A673 (cell line): ENCODE measurements around the gene RASL11B. TPM values are rescaled to one million over a fixed set of nuclear protein-coding genes. Genes with fewer than 3 reads are reported as not detected.

ENCODE experiments used
- BruUV-seq: library from RNA; stranded (reverse); fragments of 400-500 nt; replicated peaks from 2 replicates; lab custom pipeline; 2021; lab: Mats Ljungman, UMichigan
- CTCF ChIA-PET: fragments of 300-600 bp; sonication (Branson Sonifier 250); formaldehyde crosslinking; loops from one replicate; lab custom pipeline; 2022; ENCODE audit warnings: antibody characterized with exemption; lab: Charles Lee
- POLR2A ChIA-PET: fragments of 300-600 bp; sonication (Branson Sonifier 250); formaldehyde crosslinking; loops from one replicate; lab custom pipeline; 2022; ENCODE audit warnings: antibody characterized with exemption; ENCODE audit not compliant: low non-redundant PET; lab: Charles Lee
- DNase-seq: peaks from one replicate; pipeline ENCODE4 v3.0.0-alpha.2; 2015; ENCODE audit warnings: low spot score
- H3K27ac ChIP-seq: fragments of 200-600 bp; sonication (generic); 2 replicates; pipeline ENCODE4 v1.5.1; 2016; ENCODE audit warnings: mixed run types, low read depth, mild to moderate bottlenecking, mixed read lengths, antibody characterized with exemption, low read length; ENCODE audit not compliant: poor library complexity, severe bottlenecking
- H3K27me3 ChIP-seq: fragments of 200-600 bp; sonication (generic); replicated peaks from 2 replicates; pipeline ENCODE4 v1.6.1; 2017; ENCODE audit warnings: mixed run types, low read depth, mild to moderate bottlenecking, mixed read lengths, antibody characterized with exemption, low read length; ENCODE audit not compliant: insufficient read depth, poor library complexity
- H3K36me3 ChIP-seq: fragments of 200-600 bp; sonication (generic); 2 replicates; pipeline ENCODE4 v1.6.1; 2016; ENCODE audit warnings: mixed run types, mild to moderate bottlenecking, mixed read lengths, antibody characterized with exemption, low read length; ENCODE audit not compliant: insufficient read depth, poor library complexity, severe bottlenecking
- H3K4me1 ChIP-seq: fragments of 200-600 bp; sonication (generic); 2 replicates; pipeline ENCODE4 v1.6.1; 2017; ENCODE audit warnings: mixed run types, mild to moderate bottlenecking, mixed read lengths, antibody characterized with exemption, low read length; ENCODE audit not compliant: insufficient read depth, poor library complexity, severe bottlenecking
- H3K4me3 ChIP-seq: fragments of 200-600 bp; sonication (generic); 2 replicates; pipeline ENCODE4 v1.5.1; 2016; ENCODE audit warnings: low read depth, mixed run types, mild to moderate bottlenecking, mixed read lengths, low read length; ENCODE audit not compliant: poor library complexity, severe bottlenecking
- H3K9me3 ChIP-seq: fragments of 200-600 bp; sonication (generic); 2 replicates; pipeline ENCODE4 v1.6.1; 2016; ENCODE audit warnings: mixed run types, low read depth, mild to moderate bottlenecking, mixed read lengths, antibody characterized with exemption, low read length; ENCODE audit not compliant: poor library complexity, severe bottlenecking
- CTCF ChIP-seq: fragments of 300-800, 200-600 bp; sonication (generic); conservative IDR thresholded peaks from 2 replicates; pipeline ENCODE4 v1.5.1; 2017; ENCODE audit warnings: low read depth, mild to moderate bottlenecking, antibody characterized with exemption, low read length, moderate library complexity, mixed read lengths
- EZH2 ChIP-seq: fragments of 200-600 bp; sonication (generic); IDR thresholded peaks from 2 replicates; pipeline ENCODE4 v1.6.1; 2017; ENCODE audit warnings: borderline replicate concordance, low read depth, mild to moderate bottlenecking, mixed read lengths, antibody characterized with exemption, low read length; ENCODE audit not compliant: poor library complexity, severe bottlenecking
- intact Hi-C: fragments of 100-400 bp; cut with micrococcal nuclease; formaldehyde crosslinking; loops from one replicate; pipeline ENCODE4 v1.10.0; 2022; ENCODE audit not compliant: unreplicated experiment
- total RNA-seq: library from RNA; stranded (reverse); gene quantifications from 2 replicates; pipeline ENCODE4 v1.2.3, GENCODE V29; 2021

RASL11B gene
- total RNA-seq, 1 experiment from 2014 or later = 0.67 TPM

GRCh38 chr4:52867163-52867562, 5.0 kb downstream of the RASL11B start:
- no TSS peak for BruUV-seq
- Histone ChIP-seq H3K9me3 (no peaks in the 10 kb centered on the region), H3K36me3 (no peaks in the 10 kb centered on the region), H3K4me1 (no peaks in the 10 kb centered on the region), H3K27me3 (no peaks in the 10 kb centered on the region), H3K4me3 (no peak overlapping the region), H3K27ac (no peak overlapping the region)
- POLR2A ChIA-PET = no interaction called here
- DNase-seq = no peak
- intact Hi-C loops = loop anchor here (10.0 kb wide), 1 partner anchor 152 kb away; no protein-coding TSS in a partner anchor
- TF ChIP-seq CTCF = no peak
- TF ChIP-seq EZH2 = no peak
- CTCF ChIA-PET = interaction anchor here (0.6 kb wide), 1 partner anchor 491 kb away, joined by 4 read pairs; no protein-coding TSS in a partner anchor

- POLR2A ChIA-PET = interaction anchor here (0.8 kb wide), 1 partner anchor 526 kb away, joined by 7 read pairs; no protein-coding TSS in a partner anchor
- BruUV-seq = no TSS peak
Observed at GRCh38 chr4:52868133-52868532, 6.0 kb downstream of the RASL11B start.

GRCh38 chr4:52869196-52869595, 7.1 kb downstream of the RASL11B start:
- TF ChIP-seq EZH2 (no peak), CTCF (no peak)
- H3K4me1 ChIP-seq = no peaks in the 10 kb centered on the region
- H3K27me3 ChIP-seq = no peaks in the 10 kb centered on the region
- intact Hi-C loops = loop anchor here (10.0 kb wide), 1 partner anchor 154 kb away; no protein-coding TSS in a partner anchor
- no peak for DNase-seq
- no peak overlapping the region for H3K4me3 ChIP-seq
- BruUV-seq = no TSS peak
- no peak overlapping the region for H3K27ac ChIP-seq
- H3K36me3 ChIP-seq = no peaks in the 10 kb centered on the region
- POLR2A ChIA-PET = no interaction called here
- CTCF ChIA-PET = no interaction called here
- no peaks in the 10 kb centered on the region for H3K9me3 ChIP-seq

More at GRCh38 chr4:52868133-52868532, 6.0 kb downstream of the RASL11B start:
- no peaks in the 10 kb centered on the region for H3K9me3 ChIP-seq
- intact Hi-C loops = loop anchor here (10.0 kb wide), 1 partner anchor 153 kb away; no protein-coding TSS in a partner anchor
- CTCF ChIA-PET = no interaction called here
- no peak overlapping the region for H3K27ac ChIP-seq
- H3K36me3 ChIP-seq = no peaks in the 10 kb centered on the region
- H3K4me3 ChIP-seq = no peak overlapping the region
- H3K4me1 ChIP-seq = no peaks in the 10 kb centered on the region
- DNase-seq = no peak
- H3K27me3 ChIP-seq = no peaks in the 10 kb centered on the region
- TF ChIP-seq CTCF = no peak
- TF ChIP-seq EZH2 = no peak
